Keratinocyte (primary cell): ENCODE results near the gene ASB8. TPM values are rescaled to one million over a fixed set of nuclear protein-coding genes. Genes with fewer than 3 reads are reported as not detected.

Experiments used
- DNase-seq: peaks from one replicate; pipeline ENCODE4 v3.0.0-alpha.2; 2011; ENCODE audit warnings: low read depth, missing footprints, low spot score
- FAIRE-seq: peaks from 2 replicates; lab custom pipeline; 2011; peaks lifted over from hg19 to GRCh38; lab: Jason Lieb, UNC
- H2AFZ ChIP-seq: 2 replicates; pipeline ENCODE4 v1.6.0; 2012; ENCODE audit warnings: low read length, control low read depth, inconsistent platforms; ENCODE audit not compliant: control insufficient read depth
- H3K27ac ChIP-seq: 2 replicates; pipeline ENCODE4 v1.5.1; 2011; ENCODE audit warnings: low read length; ENCODE audit not compliant: control insufficient read depth, insufficient read depth
- H3K27me3 ChIP-seq: 3 replicates; pipeline ENCODE4 v1.6.0; 2011; ENCODE audit warnings: low read length; ENCODE audit not compliant: control insufficient read depth, insufficient read depth; ENCODE audit errors: extremely low read depth
- H3K36me3 ChIP-seq, 2 experiments: 2 replicates in 1 of 2; 3 replicates in 1 of 2; pipeline ENCODE4 v1.5.1; 2011; ENCODE audit warnings: low read length in 2 of 2, mild to moderate bottlenecking in 1 of 2; ENCODE audit not compliant: control insufficient read depth in 2 of 2, insufficient read depth in 2 of 2; ENCODE audit errors: extremely low read depth in 1 of 2
- H3K4me1 ChIP-seq: 3 replicates; pipeline ENCODE4 v1.5.1; 2011; ENCODE audit warnings: low read length; ENCODE audit not compliant: control insufficient read depth, insufficient read depth; ENCODE audit errors: extremely low read depth
- H3K4me2 ChIP-seq: 3 replicates; pipeline ENCODE4 v1.6.0; 2011; ENCODE audit warnings: low read depth, low read length; ENCODE audit not compliant: control insufficient read depth, insufficient read depth; ENCODE audit errors: extremely low read depth
- H3K4me3 ChIP-seq, 3 experiments: fragments of 200-600 bp in 1 of 3; sonication (generic) in 1 of 3; 2 replicates in 2 of 3; 3 replicates in 1 of 3; pipeline ENCODE4 v1.5.1; 2011 to 2016; ENCODE audit warnings: low read length in 3 of 3, mild to moderate bottlenecking in 3 of 3, control low read depth in 2 of 3, inconsistent platforms in 1 of 3, low read depth in 1 of 3, mixed read lengths in 1 of 3, mixed run types in 1 of 3, moderate library complexity in 1 of 3; ENCODE audit not compliant: control insufficient read depth in 2 of 3, insufficient read depth in 2 of 3; ENCODE audit errors: extremely low read depth in 1 of 3
- H3K79me2 ChIP-seq: 2 replicates; pipeline ENCODE4 v1.6.0; 2012; ENCODE audit warnings: low read length; ENCODE audit not compliant: control insufficient read depth, insufficient read depth
- H3K9ac ChIP-seq: 3 replicates; pipeline ENCODE4 v1.6.0; 2011; ENCODE audit warnings: low read length; ENCODE audit not compliant: control insufficient read depth, insufficient read depth; ENCODE audit errors: extremely low read depth
- H3K9me1 ChIP-seq: 3 replicates; pipeline ENCODE4 v1.6.0; 2011; ENCODE audit warnings: low read length; ENCODE audit not compliant: control insufficient read depth, insufficient read depth; ENCODE audit errors: extremely low read depth
- H3K9me3 ChIP-seq: 2 replicates; pipeline ENCODE4 v1.5.1; 2012; ENCODE audit warnings: low read depth, low read length; ENCODE audit not compliant: control insufficient read depth
- H4K20me1 ChIP-seq: 3 replicates; pipeline ENCODE4 v1.6.0; 2011; ENCODE audit warnings: low read length; ENCODE audit not compliant: control insufficient read depth, insufficient read depth; ENCODE audit errors: extremely low read depth
- CTCF ChIP-seq, 3 experiments: IDR thresholded peaks in 1 of 3; conservative IDR thresholded peaks in 1 of 3; optimal IDR thresholded peaks in 1 of 3; 2 replicates in 2 of 3; 3 replicates in 1 of 3; pipeline versions ENCODE3 to v1.5.1; 2011; ENCODE audit warnings: low read length in 3 of 3, mild to moderate bottlenecking in 3 of 3, moderate library complexity in 2 of 3, control low read depth in 1 of 3, inconsistent platforms in 1 of 3; ENCODE audit not compliant: insufficient read depth in 2 of 3; ENCODE audit errors: extremely low read depth in 1 of 3
- EZH2 ChIP-seq: IDR thresholded peaks from one replicate; pipeline ENCODE4 v1.6.1; 2012; ENCODE audit warnings: inconsistent platforms, mild to moderate bottlenecking, low read length, moderate library complexity
- dilution Hi-C: fragments of 300-500 bp; cut with MboI; formaldehyde crosslinking; loops from one replicate; pipeline ENCODE4 v1.7.0; 2020; ENCODE audit warnings: low sequenced_read_pairs; ENCODE audit not compliant: extremely low pct_ligation_motif_present
- polyA plus RNA-seq, 5 experiments: library from polyadenylated mRNA; depleted of rRNA in 3 of 5; stranded (reverse) in 3 of 5; stranded (forward) in 1 of 5; unstranded in 1 of 5; fragments of >200 nt; gene quantifications; 1 replicate in 1 of 5; 2 replicates in 3 of 5; 3 replicates in 1 of 5; pipeline versions ENCODE4 v1.2.1 to v1.2.3, GENCODE V29; 2011 to 2012; ENCODE audit warnings: missing spikeins in 2 of 5, low read depth in 1 of 5, low replicate concordance in 1 of 5

ASB8 gene
- polyA plus RNA-seq, 1 donor (not counting 4 experiments of a cell fraction or from before 2014, with no cell fraction given) = 18.4 TPM

GRCh38 chr12:48175613-48176416, 18.5 kb upstream of the ASB8 start:
- no peaks in the 10 kb centered on the region for H3K4me1 ChIP-seq
- FAIRE-seq (no peak), DNase-seq (no peak)
- dilution Hi-C loops = no loop called here
- no peaks in the 10 kb centered on the region for H4K20me1 ChIP-seq
- peak overlapping the region; percentile 26 for H2AFZ ChIP-seq
- H3K79me2 ChIP-seq = no peaks in the 10 kb centered on the region
- no peaks in the 10 kb centered on the region for H3K36me3 ChIP-seq
- H3K9me1 ChIP-seq = no peaks in the 10 kb centered on the region
- H3K9ac ChIP-seq = no peak overlapping the region
- no peak overlapping the region for H3K27ac ChIP-seq
- no peaks in the 10 kb centered on the region for H3K9me3 ChIP-seq
- H3K4me3 ChIP-seq = no peak overlapping the region
- H3K4me2 ChIP-seq = peak overlapping the region; percentile 10
- TF ChIP-seq EZH2 = no peak
- no peak for TF ChIP-seq CTCF (optimal IDR thresholded peaks at IDR 0.05 in 1 of 3, IDR thresholded peaks at IDR 0.05 in 1 of 3, conservative IDR thresholded peaks at IDR 0.05 in 1 of 3; ENCODE audit: extremely low read depth in 1 of 3, insufficient read depth in 2 of 3, low read length in 3 of 3)
- H3K27me3 ChIP-seq = peaks cover 15% of the 10 kb centered on the region

- Histone ChIP-seq H3K36me3 (no peaks in the 10 kb centered on the region), H3K79me2 (no peaks in the 10 kb centered on the region), H3K27me3 (no peaks in the 10 kb centered on the region), H3K4me1 (no peaks in the 10 kb centered on the region), H3K27ac (no peak overlapping the region), H3K9ac (no peak overlapping the region), H3K4me3 (no peak overlapping the region), H2AFZ (no peak overlapping the region), H3K9me1 (no peaks in the 10 kb centered on the region), H3K9me3 (no peaks in the 10 kb centered on the region), H3K4me2 (no peak overlapping the region), H4K20me1 (no peaks in the 10 kb centered on the region)
- no peak for DNase-seq
- dilution Hi-C loops = no loop called here
- FAIRE-seq = no peak
- TF ChIP-seq CTCF (optimal IDR thresholded peaks at IDR 0.05 in 1 of 3, IDR thresholded peaks at IDR 0.05 in 1 of 3, conservative IDR thresholded peaks at IDR 0.05 in 1 of 3; ENCODE audit: extremely low read depth in 1 of 3, insufficient read depth in 2 of 3, low read length in 3 of 3) = no peak
- TF ChIP-seq EZH2 = no peak
Observed at GRCh38 chr12:48169011-48169410, 11.7 kb upstream of the ASB8 start.
